K562 (cell line): ENCODE results near the gene UNC93B1.
"Not testable (repeated sequence)": the region's sequence is repeated elsewhere in the genome, so short reads cannot be mapped to it uniquely, and the experiment has no call there.

ENCODE experiments used
- BRF1 ChIP-seq: IDR thresholded peaks from 3 replicates; pipeline ENCODE4 v1.6.1; 2011; ENCODE audit warnings: borderline replicate concordance, mild to moderate bottlenecking; ENCODE audit not compliant: insufficient read length; ENCODE audit errors: extremely low read depth
- CREB1 ChIP-seq, 2 experiments: sonication (generic) in 1 of 2; formaldehyde crosslinking in 1 of 2; IDR thresholded peaks; 2 replicates each; pipeline versions ENCODE4 v1.6.1 to v1.8.0; 2012 to 2022; ENCODE audit warnings: inconsistent platforms in 1 of 2, mild to moderate bottlenecking in 1 of 2, missing genetic modification reagents in 1 of 2, moderate library complexity in 1 of 2
- CTCF ChIP-seq, 3 experiments: IDR thresholded peaks in 2 of 3; conservative IDR thresholded peaks in 1 of 3; 2 replicates each; pipeline ENCODE4 v1.5.1; 2011 to 2012; ENCODE audit warnings: low read length in 3 of 3, mild to moderate bottlenecking in 3 of 3, control low read depth in 2 of 3, improper control_type of control experiment in 1 of 3, inconsistent platforms in 1 of 3, low read depth in 1 of 3, mixed read lengths in 1 of 3, moderate library complexity in 1 of 3; ENCODE audit not compliant: insufficient read depth in 2 of 3
- EGR1 ChIP-seq: fragments of 450-650 bp; conservative IDR thresholded peaks from 2 replicates; pipeline ENCODE4 v1.6.1; 2017; ENCODE audit warnings: mild to moderate bottlenecking
- EZH2 ChIP-seq: IDR thresholded peaks from 2 replicates; pipeline ENCODE4 v1.6.1; 2012; ENCODE audit warnings: low read depth, mild to moderate bottlenecking, inconsistent platforms, low read length, borderline replicate concordance
- FOSL1 ChIP-seq: fragments of 200-800 bp; sonication (Bioruptor generic); conservative IDR thresholded peaks from 2 replicates; pipeline ENCODE4 v1.6.1; 2016; ENCODE audit warnings: missing genetic modification characterization, missing compliant biosample characterization
- MAX ChIP-seq: sonication (generic); formaldehyde crosslinking; IDR thresholded peaks from 2 replicates; pipeline ENCODE4 v1.9.0; 2022; ENCODE audit warnings: mild to moderate bottlenecking, missing genetic modification reagents
- SETDB1 ChIP-seq: IDR thresholded peaks from one replicate; pipeline ENCODE4 v1.6.1; 2012; ENCODE audit warnings: low read length, control low read depth, inconsistent platforms
- TCF15 ChIP-seq: fragments of 250-450 bp; sonication (Bioruptor Pico); IDR thresholded peaks from 2 replicates; pipeline ENCODE4 v1.8.0; 2022; ENCODE audit warnings: moderate library complexity, mild to moderate bottlenecking, inconsistent platforms
- USF2 ChIP-seq: sonication (generic); formaldehyde crosslinking; IDR thresholded peaks from 2 replicates; pipeline ENCODE4 v1.5.0; 2020; ENCODE audit warnings: missing genetic modification reagents
- ZNF407 ChIP-seq: fragments of 450-650 bp; IDR thresholded peaks from 2 replicates; pipeline ENCODE4 v1.6.1; 2016; ENCODE audit warnings: low read depth
- ZNF76 ChIP-seq: fragments of 250-450 bp; sonication (Bioruptor Pico); IDR thresholded peaks from 2 replicates; pipeline ENCODE4 v1.4.0; 2020; ENCODE audit warnings: mild to moderate bottlenecking, moderate library complexity, borderline replicate concordance

- TF ChIP-seq CTCF (IDR thresholded peaks at IDR 0.05 in 2 of 3, conservative IDR thresholded peaks at IDR 0.05 in 1 of 3; ENCODE audit: insufficient read depth in 2 of 3, low read depth in 1 of 3, low read length in 3 of 3); BRF1; TCF15 (CRISPR knock-in tag); ZNF76 (CRISPR knock-in tag); USF2 (CRISPR knock-in tag); EGR1; SETDB1; EZH2; CREB1 (IDR thresholded peaks at IDR 0.05); CREB1 (CRISPR knock-in tag; IDR thresholded peaks at IDR 0.05); FOSL1 (tag); ZNF407; MAX (CRISPR knock-in tag): not testable (repeated sequence)
Measured at GRCh38 chr11:67963879-67964278, 40.0 kb downstream of the UNC93B1 start.
